Activated CD4-positive, alpha-beta T cell treated with anti-CD3 and anti-CD28 coated beads, Interleukin-2, amount 50 U/mL, for 1 hour (primary cell): Measurements from ENCODE around the gene KCNMB1.

Source experiments
- DNase-seq: peaks from one replicate; pipeline ENCODE4 v3.0.0-alpha.2; 2020

The KCNMB1 gene

DNA sequence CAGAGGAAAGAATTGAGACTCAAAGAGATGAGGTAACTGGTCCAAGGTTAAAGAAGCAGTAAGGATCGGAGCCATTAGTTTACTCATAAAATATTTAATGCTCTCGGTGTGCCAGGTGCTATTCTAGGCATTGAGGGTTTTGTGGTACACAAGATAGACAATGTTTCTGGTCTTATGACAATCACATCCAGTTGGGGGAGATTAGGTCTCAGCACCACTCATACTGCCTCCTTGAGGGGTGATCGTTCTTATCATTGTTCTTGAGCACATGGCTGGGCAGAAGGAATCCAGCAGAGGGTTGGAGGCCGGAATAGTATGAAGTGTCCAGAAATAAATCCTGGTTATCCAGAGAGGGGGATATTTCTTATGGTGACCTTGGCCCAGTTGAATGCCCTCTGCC lies 50.9 kb downstream of the KCNMB1 start:
- DNase-seq = no peak

DNA sequence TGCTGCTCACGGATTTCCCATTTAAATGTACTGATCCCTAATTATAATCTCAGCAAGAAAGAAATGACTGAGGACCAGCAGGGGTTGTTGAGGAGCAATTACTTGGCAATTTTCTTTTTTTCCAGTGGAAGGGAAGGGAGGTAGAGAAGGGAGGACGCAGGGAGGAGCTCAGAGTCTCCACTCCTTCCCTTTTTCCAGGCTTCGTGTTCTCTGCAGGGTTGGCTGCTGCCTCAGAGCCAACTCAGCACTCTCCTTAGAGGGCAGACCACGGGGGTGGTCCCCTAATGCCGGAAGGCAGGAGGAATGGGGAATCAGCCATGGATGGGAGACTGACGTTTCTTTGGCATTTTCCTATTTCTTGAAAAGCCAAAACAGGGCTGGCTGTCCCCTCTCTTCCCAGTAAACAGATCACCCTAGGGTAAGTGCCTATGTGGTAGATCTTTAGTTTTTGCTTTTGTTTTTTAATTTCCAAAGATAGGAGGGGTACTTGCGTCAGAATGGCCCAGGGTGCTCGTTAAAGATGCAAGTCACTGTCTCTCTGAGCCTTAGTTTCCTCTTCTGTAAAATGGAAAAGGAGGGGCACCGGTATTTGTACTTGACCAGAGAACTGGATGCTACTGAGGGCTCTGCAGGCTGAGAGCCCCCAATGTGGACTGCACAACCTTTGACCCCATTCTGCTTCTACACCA lies 52.0 kb downstream of the KCNMB1 start:
- no peak for DNase-seq

DNA sequence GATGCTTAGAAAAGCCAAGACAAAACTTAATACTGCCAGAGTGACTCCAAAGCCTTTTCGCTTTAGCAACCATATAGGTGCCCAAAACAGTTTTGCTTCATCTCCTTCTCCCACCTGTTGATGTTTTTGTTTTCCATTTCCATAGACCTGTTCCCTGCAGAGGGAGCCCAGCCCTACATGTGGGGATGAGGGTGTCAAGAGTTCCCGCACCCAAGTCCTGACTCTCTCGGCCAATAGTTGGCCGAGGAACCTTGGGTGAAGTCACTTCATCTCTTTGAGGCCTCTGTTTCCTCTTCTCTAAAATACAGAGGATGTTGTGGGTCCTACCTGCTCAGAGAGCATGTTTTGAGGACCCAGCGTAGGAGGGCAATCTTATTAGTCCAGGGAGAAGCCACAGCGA lies 53.1 kb downstream of the KCNMB1 start:
- no peak for DNase-seq

DNA sequence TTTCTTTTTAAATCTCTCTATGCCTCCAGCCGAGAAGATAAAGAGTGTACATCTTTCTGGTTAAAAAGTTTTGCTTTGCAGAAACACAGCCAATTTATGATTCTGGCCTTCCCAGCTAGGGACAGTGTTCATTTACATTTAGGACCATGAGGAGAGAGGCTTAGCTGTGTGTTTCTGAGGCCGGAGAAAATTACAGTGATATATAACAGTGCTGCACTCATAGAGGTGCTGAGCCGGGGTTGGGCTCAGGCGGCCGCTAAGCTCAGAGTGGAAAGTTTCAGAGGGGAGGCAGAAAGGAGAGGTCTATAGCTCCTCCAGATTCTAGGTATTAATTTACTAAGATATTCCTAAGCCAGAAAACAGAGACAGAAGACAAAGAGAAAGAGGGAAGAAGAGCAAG lies 54.5 kb downstream of the KCNMB1 start:
- DNase-seq = peak; percentile 29

DNA sequence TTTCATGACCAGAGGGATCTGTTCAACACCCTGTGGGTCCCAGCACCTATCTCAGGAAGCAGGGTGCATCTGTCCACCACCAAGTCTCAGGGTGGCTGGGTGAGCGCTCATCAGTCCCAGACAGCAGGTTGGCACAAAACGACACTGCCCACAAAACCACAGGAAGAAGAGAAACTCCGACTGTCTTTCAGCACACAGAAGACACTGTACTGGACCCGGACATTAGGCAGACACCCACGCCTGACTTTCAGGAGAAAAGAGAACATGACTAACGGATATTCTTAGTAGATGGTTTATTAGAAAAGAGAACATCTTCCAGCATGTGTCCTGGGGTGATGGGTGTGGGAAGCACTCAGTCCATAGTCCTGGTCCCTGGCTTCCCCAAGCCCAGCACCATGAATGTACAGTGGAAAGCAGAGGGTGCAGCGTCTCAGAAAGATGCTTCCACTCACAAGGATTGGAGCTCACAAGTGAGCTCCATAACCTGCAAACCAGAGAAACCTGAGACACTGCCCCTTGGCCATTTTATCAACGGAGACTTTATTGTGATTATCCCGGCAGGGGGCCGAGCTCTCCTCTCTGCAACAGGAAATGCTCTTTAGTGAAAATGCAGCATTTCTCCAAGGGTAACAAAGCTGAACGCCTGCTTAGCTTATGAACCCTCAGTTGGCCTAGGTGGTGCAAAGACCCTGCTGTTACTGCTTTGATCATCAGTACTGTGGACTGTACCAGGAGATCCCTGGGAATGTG lies 55.8 kb downstream of the KCNMB1 start:
- DNase-seq = peak; percentile 57

DNA sequence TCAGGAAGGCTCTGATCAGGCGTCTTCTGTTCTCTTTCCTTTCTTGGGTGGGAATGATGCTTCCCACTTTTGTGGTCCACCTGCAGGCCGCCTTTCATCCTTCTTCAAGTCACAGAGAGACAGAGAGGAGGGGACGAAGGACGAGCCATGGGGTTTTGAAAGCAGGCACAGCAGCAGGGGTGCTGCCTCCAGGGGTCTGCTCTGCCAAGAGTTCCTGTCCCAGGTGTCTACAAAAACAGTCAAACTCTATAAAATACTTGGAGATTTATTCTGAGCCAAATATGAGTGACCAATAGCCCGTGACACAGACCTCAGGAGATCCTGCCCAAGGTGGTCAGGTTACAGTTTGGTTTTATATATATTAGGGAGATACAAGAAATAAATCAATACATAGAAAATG lies 57.1 kb downstream of the KCNMB1 start:
- no peak for DNase-seq

DNA sequence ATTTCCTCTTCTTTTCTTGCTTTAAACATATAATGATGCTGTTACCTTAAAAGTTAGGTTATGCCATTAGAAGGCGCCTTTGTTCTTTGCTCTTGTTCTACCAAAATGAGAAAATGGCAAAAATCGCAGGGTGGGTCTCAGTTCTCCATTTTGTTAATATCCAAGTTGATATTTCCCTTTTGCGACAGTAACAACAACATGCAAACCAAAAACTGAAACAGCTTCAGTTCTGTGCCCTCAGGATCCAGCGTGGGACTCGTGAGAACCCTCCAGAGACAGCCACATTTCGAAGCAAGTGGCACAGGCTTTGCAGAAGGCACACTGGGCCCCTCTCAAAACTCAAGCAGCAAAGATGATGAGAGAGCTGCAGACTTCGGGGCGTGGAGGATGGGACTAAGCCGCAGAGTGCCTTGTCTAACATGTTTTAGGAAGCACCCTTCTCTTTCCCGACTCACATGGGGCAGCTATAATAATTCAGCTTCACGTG lies 58.6 kb downstream of the KCNMB1 start:
- no peak for DNase-seq

DNA sequence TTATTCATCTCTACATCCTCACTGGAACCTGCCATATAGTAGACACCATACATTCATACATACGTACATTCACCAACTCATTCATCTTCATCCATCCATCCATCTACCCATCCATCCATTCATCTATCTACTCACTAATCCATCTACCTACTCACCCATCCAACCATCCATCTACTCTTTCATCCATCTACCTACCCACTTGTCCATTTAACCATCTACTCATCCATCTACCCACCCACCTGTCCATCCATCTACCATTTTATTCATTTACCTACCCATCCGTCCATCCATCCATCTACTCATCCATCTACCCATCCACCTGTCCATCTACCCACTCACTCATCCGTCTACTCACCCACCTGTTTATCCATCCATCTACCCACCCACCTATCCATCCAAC lies 59.6 kb downstream of the KCNMB1 start:
- no peak for DNase-seq

DNA sequence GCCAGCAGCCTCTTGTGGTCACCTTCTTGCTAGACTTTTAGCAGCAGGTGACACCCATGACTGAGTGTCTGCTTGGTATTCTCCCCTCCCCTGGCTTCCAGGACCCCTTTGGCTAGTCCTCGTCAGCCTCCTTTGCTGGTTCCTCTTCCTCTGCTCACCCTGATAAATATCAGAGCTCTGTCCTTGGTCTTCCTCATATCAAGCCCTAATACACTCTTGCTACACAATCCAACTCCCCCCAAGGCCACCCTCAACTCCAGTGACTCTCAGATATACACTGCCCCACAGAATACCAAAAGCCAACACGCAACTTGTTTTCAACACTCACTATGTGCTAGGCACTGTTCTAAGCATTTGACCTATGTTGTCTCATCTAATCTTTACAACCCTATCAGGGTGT lies 61.3 kb downstream of the KCNMB1 start:
- no peak for DNase-seq

DNA sequence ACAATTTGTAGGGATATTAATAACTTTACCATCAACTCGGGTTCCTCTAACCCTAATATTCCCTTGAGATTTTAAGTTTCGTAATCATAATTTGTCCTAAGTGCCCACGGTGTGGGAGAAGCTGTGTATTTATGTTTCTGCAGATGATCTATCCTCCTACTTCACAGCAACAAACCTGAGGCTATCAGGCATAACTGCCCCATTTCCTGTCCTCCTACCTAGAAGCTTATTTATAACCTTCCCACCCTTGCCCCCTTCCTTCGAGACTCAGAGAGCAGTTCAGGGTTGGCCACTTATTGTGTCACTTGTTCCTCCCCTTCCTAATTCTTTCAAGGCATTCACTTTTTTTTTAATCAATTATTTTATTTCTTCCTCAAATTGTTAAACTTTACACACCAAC lies 62.0 kb downstream of the KCNMB1 start:
- DNase-seq = no peak
